ENCODE measurements around the gene USP7.

Gene USP7

GRCh38 chr16:8868416-8869211 is 95.1 kb downstream of the USP7 start, which contains the start of gene CARHSP1:
CARHSP1 (minus strand) TSS chr16:8869006; CDS start chr16:8859328, 9,678 bp downstream.
- no peaks in the 10 kb centered on the region for H3K27me3 ChIP-seq (replicated peaks in 2 of 5; ENCODE audit: control insufficient read depth in 4 of 5, insufficient read depth in 5 of 5, low read length in 4 of 5)
- H3K4me1 ChIP-seq (ENCODE audit: control extremely low read depth in 1 of 4, control insufficient read depth in 4 of 4, insufficient read depth in 4 of 4, low read length in 3 of 4) = peaks cover 3 to 69% (median 40%) of the 10 kb centered on the region in 4 experiments
- H3K36me3 ChIP-seq (ENCODE audit: control insufficient read depth in 4 of 4, insufficient read depth in 4 of 4, low read length in 3 of 4) = peaks cover 0 to 7% (median 0%) of the 10 kb centered on the region in 4 experiments
- POLR2A ChIA-PET = interaction anchor here (0.7 to 1.5 kb wide), 4 partner anchors 11 to 223 kb away, joined by 3 to 6 read pairs (median 4); partner anchors contain the start of gene HAPSTR1
- peak; percentile 81 to 90 (median 84) for DNase-seq
- peak within 1 kb of the TSS; percentile 54 to 87 (median 70) for H3K4me3 ChIP-seq (ENCODE audit: control insufficient read depth in 1 of 7, extremely low read depth in 1 of 7, insufficient read depth in 4 of 7, low read depth in 2 of 7, low read length in 6 of 7)
- no peaks in the 10 kb centered on the region for H3K9me3 ChIP-seq (ENCODE audit: control extremely low read depth in 1 of 5, control insufficient read depth in 4 of 5, insufficient read depth in 2 of 5, low read depth in 1 of 5, low read length in 4 of 5)
- WGBS (ENCODE audit: insufficient coverage) = 0% methylated on average over 57 of the region's 83 CpGs
- CTCF ChIA-PET = interaction anchor here (0.9 to 1.8 kb wide), 6 partner anchors 9 to 233 kb away, joined by 3 to 5 read pairs (median 4); partner anchors contain the start of gene LITAFD
- H3K27ac ChIP-seq (ENCODE audit: insufficient read depth in 1 of 2, low read depth in 1 of 2, low read length in 2 of 2, poor library complexity in 1 of 2, severe bottlenecking in 2 of 2) = peak within 1 kb of the TSS in 1 of 2 experiments; percentile 67

DNA sequence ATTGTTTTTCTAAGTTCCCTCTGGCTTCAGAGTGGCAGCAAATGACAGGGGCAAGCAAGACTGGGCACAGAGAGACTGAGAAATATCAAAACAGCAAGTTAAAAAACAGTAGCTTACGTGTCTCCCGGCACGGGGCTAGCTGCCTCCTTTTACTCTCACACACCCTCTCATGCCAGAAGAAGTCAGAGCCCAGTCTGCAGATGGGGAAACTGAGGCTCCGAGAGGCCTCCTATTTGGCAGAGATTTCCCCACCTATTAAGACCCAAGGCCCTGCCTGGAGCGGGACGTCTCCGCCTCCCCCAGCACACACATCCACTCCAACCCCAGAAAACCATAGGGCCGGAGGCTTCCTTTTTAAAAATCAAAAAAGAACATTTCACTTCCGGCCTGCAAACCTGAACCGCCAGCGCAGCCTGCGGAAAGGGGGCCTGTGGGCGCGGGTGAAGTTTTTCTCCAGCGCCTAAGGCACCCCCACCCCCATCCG is 95.7 kb downstream of the USP7 start:
- POLR2A ChIA-PET = interaction anchor here (1.3 to 1.5 kb wide), 2 partner anchors 10 to 73 kb away, joined by 3 to 5 read pairs; no protein-coding TSS in a partner anchor
- peaks cover 3 to 69% (median 40%) of the 10 kb centered on the region in 4 experiments for H3K4me1 ChIP-seq (ENCODE audit: control extremely low read depth in 1 of 4, control insufficient read depth in 4 of 4, insufficient read depth in 4 of 4, low read length in 3 of 4)
- 0% methylated on average over 6 of the region's 16 CpGs for WGBS (ENCODE audit: insufficient coverage)
- H3K36me3 ChIP-seq (ENCODE audit: control insufficient read depth in 4 of 4, insufficient read depth in 4 of 4, low read length in 3 of 4) = peaks cover 0 to 9% (median 0%) of the 10 kb centered on the region in 4 experiments
- no peaks in the 10 kb centered on the region for H3K27me3 ChIP-seq (replicated peaks in 2 of 5; ENCODE audit: control insufficient read depth in 4 of 5, insufficient read depth in 5 of 5, low read length in 4 of 5)
- peak overlapping the region; percentile 54 to 87 (median 70) for H3K4me3 ChIP-seq (ENCODE audit: control insufficient read depth in 1 of 7, extremely low read depth in 1 of 7, insufficient read depth in 4 of 7, low read depth in 2 of 7, low read length in 6 of 7)
- CTCF ChIA-PET = interaction anchor here (1.0 to 1.8 kb wide), 4 partner anchors 12 to 234 kb away, joined by 3 to 5 read pairs (median 4); no protein-coding TSS in a partner anchor
- H3K27ac ChIP-seq (ENCODE audit: insufficient read depth in 1 of 2, low read depth in 1 of 2, low read length in 2 of 2, poor library complexity in 1 of 2, severe bottlenecking in 2 of 2) = peak overlapping the region in 1 of 2 experiments; percentile 67
- H3K9me3 ChIP-seq (ENCODE audit: control extremely low read depth in 1 of 5, control insufficient read depth in 4 of 5, insufficient read depth in 2 of 5, low read depth in 1 of 5, low read length in 4 of 5) = no peaks in the 10 kb centered on the region
- peak; percentile 30 to 92 (median 85) for DNase-seq

- peaks cover 3 to 69% (median 40%) of the 10 kb centered on the region in 4 experiments for H3K4me1 ChIP-seq (ENCODE audit: control extremely low read depth in 1 of 4, control insufficient read depth in 4 of 4, insufficient read depth in 4 of 4, low read length in 3 of 4)
- peak overlapping the region in 1 of 2 experiments; percentile 67 for H3K27ac ChIP-seq (ENCODE audit: insufficient read depth in 1 of 2, low read depth in 1 of 2, low read length in 2 of 2, poor library complexity in 1 of 2, severe bottlenecking in 2 of 2)
- H3K4me3 ChIP-seq (ENCODE audit: control insufficient read depth in 1 of 7, extremely low read depth in 1 of 7, insufficient read depth in 4 of 7, low read depth in 2 of 7, low read length in 6 of 7) = peak overlapping the region; percentile 54 to 87 (median 70)
- peaks cover 0 to 9% (median 0%) of the 10 kb centered on the region in 4 experiments for H3K36me3 ChIP-seq (ENCODE audit: control insufficient read depth in 4 of 4, insufficient read depth in 4 of 4, low read length in 3 of 4)
- ChIA-PET CTCF (interaction anchor here (1.0 to 1.8 kb wide), 2 partner anchors 12 to 235 kb away, joined by 3 read pairs; no protein-coding TSS in a partner anchor), POLR2A (interaction anchor here (1.5 kb wide), 1 partner anchor 73 kb away, joined by 3 read pairs; no protein-coding TSS in a partner anchor)
- H3K9me3 ChIP-seq (ENCODE audit: control extremely low read depth in 1 of 5, control insufficient read depth in 4 of 5, insufficient read depth in 2 of 5, low read depth in 1 of 5, low read length in 4 of 5) = no peaks in the 10 kb centered on the region
- DNase-seq = peak in 1 of 3 donors; percentile 41
- H3K27me3 ChIP-seq (replicated peaks in 2 of 5; ENCODE audit: control insufficient read depth in 4 of 5, insufficient read depth in 5 of 5, low read length in 4 of 5) = no peaks in the 10 kb centered on the region
- WGBS (ENCODE audit: insufficient coverage) = 12% methylated on average over 30 of the region's 35 CpGs
Measured at GRCh38 chr16:8867216-8867931, 96.3 kb downstream of the USP7 start.

GRCh38 chr16:8866884-8867215 is 96.9 kb downstream of the USP7 start:
- Histone ChIP-seq H3K4me3 (ENCODE audit: control insufficient read depth in 1 of 7, extremely low read depth in 1 of 7, insufficient read depth in 4 of 7, low read depth in 2 of 7, low read length in 6 of 7) (peak overlapping the region in 6 of 7 experiments; percentile 67 to 87 (median 74)), H3K27ac (ENCODE audit: insufficient read depth in 1 of 2, low read depth in 1 of 2, low read length in 2 of 2, poor library complexity in 1 of 2, severe bottlenecking in 2 of 2) (no peak overlapping the region), H3K36me3 (ENCODE audit: control insufficient read depth in 4 of 4, insufficient read depth in 4 of 4, low read length in 3 of 4) (peaks cover 0 to 9% (median 0%) of the 10 kb centered on the region in 4 experiments), H3K27me3 (replicated peaks in 2 of 5; ENCODE audit: control insufficient read depth in 4 of 5, insufficient read depth in 5 of 5, low read length in 4 of 5) (no peaks in the 10 kb centered on the region), H3K4me1 (ENCODE audit: control extremely low read depth in 1 of 4, control insufficient read depth in 4 of 4, insufficient read depth in 4 of 4, low read length in 3 of 4) (peaks cover 3 to 64% (median 40%) of the 10 kb centered on the region in 4 experiments), H3K9me3 (ENCODE audit: control extremely low read depth in 1 of 5, control insufficient read depth in 4 of 5, insufficient read depth in 2 of 5, low read depth in 1 of 5, low read length in 4 of 5) (no peaks in the 10 kb centered on the region)
- CTCF ChIA-PET = interaction anchor here (1.0 kb wide), 1 partner anchor 13 kb away, joined by 3 read pairs; no protein-coding TSS in a partner anchor
- DNase-seq = no peak
- POLR2A ChIA-PET = no interaction called here
- 56% methylated on average over 8 of the region's 16 CpGs for WGBS (ENCODE audit: insufficient coverage)

GRCh38 chr16:8866118-8866883 is 97.4 kb downstream of the USP7 start:
- Histone ChIP-seq H3K27me3 (replicated peaks in 2 of 5; ENCODE audit: control insufficient read depth in 4 of 5, insufficient read depth in 5 of 5, low read length in 4 of 5) (no peaks in the 10 kb centered on the region), H3K4me3 (ENCODE audit: control insufficient read depth in 1 of 7, extremely low read depth in 1 of 7, insufficient read depth in 4 of 7, low read depth in 2 of 7, low read length in 6 of 7) (peak overlapping the region in 3 of 7 experiments; percentile 70 to 82 (median 78)), H3K27ac (ENCODE audit: insufficient read depth in 1 of 2, low read depth in 1 of 2, low read length in 2 of 2, poor library complexity in 1 of 2, severe bottlenecking in 2 of 2) (no peak overlapping the region), H3K4me1 (ENCODE audit: control extremely low read depth in 1 of 4, control insufficient read depth in 4 of 4, insufficient read depth in 4 of 4, low read length in 3 of 4) (peaks cover 3 to 59% (median 40%) of the 10 kb centered on the region in 4 experiments), H3K36me3 (ENCODE audit: control insufficient read depth in 4 of 4, insufficient read depth in 4 of 4, low read length in 3 of 4) (peaks cover 0 to 13% (median 0%) of the 10 kb centered on the region in 4 experiments), H3K9me3 (ENCODE audit: control extremely low read depth in 1 of 5, control insufficient read depth in 4 of 5, insufficient read depth in 2 of 5, low read depth in 1 of 5, low read length in 4 of 5) (no peaks in the 10 kb centered on the region)
- WGBS (ENCODE audit: insufficient coverage) = 90% methylated on average over 19 of the region's 30 CpGs
- no peak for DNase-seq
- ChIA-PET CTCF (no interaction called here), POLR2A (no interaction called here)

DNA sequence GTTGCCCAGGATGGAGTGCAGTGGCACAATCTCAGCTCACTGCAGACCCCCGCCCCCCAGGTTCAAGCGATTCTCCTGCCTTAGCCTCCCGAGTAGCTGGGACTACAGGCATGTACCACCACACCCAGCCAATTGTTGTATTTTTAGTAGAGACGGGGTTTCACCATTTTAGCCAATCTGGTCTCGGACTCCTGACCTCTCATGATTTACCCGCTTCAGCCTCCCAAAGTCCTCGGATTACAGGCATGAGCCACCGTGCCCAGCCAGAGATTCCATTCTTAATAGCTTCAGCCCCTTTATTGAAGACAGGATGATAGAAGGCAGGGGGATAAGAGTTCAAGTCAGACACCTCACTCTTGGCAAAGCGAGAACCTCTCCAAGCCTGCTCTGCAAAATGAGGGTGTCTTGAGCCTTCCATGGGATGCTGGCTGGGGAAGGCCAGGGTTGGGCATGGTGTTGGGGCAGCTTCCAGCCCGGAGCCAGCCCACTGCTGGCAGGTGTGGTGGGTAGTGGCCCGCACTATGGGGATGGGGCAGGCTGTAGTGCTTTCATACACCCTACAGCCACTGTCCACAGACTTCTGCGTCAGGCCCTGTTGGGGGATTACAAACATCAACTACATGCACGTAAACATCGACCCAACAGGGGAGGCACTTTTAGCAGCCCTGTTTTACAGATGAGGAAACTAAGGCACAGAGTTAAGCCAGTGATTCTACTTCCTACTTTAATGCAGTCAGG is 98.4 kb downstream of the USP7 start:
- H3K9me3 ChIP-seq (ENCODE audit: control extremely low read depth in 1 of 5, control insufficient read depth in 4 of 5, insufficient read depth in 2 of 5, low read depth in 1 of 5, low read length in 4 of 5) = no peaks in the 10 kb centered on the region
- DNase-seq = no peak
- no peak overlapping the region for H3K4me3 ChIP-seq (ENCODE audit: control insufficient read depth in 1 of 7, extremely low read depth in 1 of 7, insufficient read depth in 4 of 7, low read depth in 2 of 7, low read length in 6 of 7)
- 98% methylated on average over 14 of the region's 14 CpGs for WGBS (ENCODE audit: insufficient coverage)
- H3K27ac ChIP-seq (ENCODE audit: insufficient read depth in 1 of 2, low read depth in 1 of 2, low read length in 2 of 2, poor library complexity in 1 of 2, severe bottlenecking in 2 of 2) = no peak overlapping the region
- H3K4me1 ChIP-seq (ENCODE audit: control extremely low read depth in 1 of 4, control insufficient read depth in 4 of 4, insufficient read depth in 4 of 4, low read length in 3 of 4) = peaks cover 3 to 49% (median 33%) of the 10 kb centered on the region in 4 experiments
- peaks cover 0 to 15% (median 0%) of the 10 kb centered on the region in 4 experiments for H3K36me3 ChIP-seq (ENCODE audit: control insufficient read depth in 4 of 4, insufficient read depth in 4 of 4, low read length in 3 of 4)
- H3K27me3 ChIP-seq (replicated peaks in 2 of 5; ENCODE audit: control insufficient read depth in 4 of 5, insufficient read depth in 5 of 5, low read length in 4 of 5) = no peaks in the 10 kb centered on the region
- ChIA-PET POLR2A (no interaction called here), CTCF (no interaction called here)
